ENCODE data around the gene LBR. TPM values are rescaled to one million over a fixed set of nuclear protein-coding genes. Genes with fewer than 3 reads are reported as not detected.

The LBR gene
- total RNA-seq, 1 donor from 2014 or later, result 93.9 TPM

DNA sequence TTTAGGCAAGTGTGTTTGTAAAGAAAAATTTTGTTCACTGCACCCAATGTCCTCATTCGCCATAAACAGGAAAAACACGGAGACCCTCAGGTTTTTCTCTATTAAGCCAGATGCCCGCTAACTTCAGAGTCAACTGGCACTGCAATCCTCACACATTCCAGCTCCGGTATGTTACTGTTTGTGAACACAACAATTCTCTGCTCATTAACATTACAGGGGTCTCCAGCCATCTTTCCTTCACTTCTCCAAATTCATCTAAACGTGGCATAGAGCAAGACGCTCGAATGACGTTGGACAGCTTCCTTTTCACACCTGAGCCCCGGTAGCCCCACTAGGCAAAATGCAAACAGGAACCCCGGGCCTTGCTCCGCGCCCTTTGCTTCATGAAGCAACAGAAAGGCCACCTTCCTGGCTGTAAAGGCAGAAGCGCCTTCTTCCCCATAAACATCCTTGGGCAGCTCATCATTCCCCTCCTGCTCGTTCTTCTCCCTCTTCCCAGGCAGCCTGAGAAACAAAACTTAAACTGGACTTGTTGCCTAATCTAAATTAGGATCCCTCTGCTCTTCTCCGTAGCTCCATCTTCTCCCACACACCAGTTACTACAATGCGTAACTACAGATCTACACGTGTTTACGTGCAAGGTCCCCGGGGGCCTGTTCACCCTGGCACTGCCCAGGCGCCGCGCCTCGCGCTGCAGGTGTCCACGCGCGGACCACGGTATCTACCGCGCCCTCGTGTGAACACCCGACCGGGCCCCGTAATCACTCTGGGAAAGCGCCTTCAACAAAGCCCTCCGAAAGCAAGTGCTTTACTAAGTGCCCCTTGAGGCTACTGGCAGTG lies 1.2 kb downstream of the LBR start:
- Mint-ChIP-seq H3K27ac (ENCODE audit: unreplicated experiment) (peak overlapping the region; percentile 95), H3K4me1 (ENCODE audit: low read depth, unreplicated experiment) (peaks cover 45% of the 10 kb centered on the region), H3K27me3 (ENCODE audit: unreplicated experiment) (peaks cover 2% of the 10 kb centered on the region), H3K4me3 (ENCODE audit: unreplicated experiment) (peak overlapping the region; percentile 99), H3K36me3 (ENCODE audit: unreplicated experiment) (no peaks in the 10 kb centered on the region), H3K9me3 (ENCODE audit: unreplicated experiment) (peaks cover 12% of the 10 kb centered on the region)
- TF ChIP-seq, protein P1, sequence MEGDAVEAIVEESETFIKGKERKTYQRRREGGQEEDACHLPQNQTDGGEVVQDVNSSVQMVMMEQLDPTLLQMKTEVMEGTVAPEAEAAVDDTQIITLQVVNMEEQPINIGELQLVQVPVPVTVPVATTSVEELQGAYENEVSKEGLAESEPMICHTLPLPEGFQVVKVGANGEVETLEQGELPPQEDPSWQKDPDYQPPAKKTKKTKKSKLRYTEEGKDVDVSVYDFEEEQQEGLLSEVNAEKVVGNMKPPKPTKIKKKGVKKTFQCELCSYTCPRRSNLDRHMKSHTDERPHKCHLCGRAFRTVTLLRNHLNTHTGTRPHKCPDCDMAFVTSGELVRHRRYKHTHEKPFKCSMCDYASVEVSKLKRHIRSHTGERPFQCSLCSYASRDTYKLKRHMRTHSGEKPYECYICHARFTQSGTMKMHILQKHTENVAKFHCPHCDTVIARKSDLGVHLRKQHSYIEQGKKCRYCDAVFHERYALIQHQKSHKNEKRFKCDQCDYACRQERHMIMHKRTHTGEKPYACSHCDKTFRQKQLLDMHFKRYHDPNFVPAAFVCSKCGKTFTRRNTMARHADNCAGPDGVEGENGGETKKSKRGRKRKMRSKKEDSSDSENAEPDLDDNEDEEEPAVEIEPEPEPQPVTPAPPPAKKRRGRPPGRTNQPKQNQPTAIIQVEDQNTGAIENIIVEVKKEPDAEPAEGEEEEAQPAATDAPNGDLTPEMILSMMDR (IDR thresholded peaks at IDR 0.05; ENCODE audit: partially characterized antibody, unreplicated experiment), result no peak
- peak; percentile 45 for DNase-seq

DNA sequence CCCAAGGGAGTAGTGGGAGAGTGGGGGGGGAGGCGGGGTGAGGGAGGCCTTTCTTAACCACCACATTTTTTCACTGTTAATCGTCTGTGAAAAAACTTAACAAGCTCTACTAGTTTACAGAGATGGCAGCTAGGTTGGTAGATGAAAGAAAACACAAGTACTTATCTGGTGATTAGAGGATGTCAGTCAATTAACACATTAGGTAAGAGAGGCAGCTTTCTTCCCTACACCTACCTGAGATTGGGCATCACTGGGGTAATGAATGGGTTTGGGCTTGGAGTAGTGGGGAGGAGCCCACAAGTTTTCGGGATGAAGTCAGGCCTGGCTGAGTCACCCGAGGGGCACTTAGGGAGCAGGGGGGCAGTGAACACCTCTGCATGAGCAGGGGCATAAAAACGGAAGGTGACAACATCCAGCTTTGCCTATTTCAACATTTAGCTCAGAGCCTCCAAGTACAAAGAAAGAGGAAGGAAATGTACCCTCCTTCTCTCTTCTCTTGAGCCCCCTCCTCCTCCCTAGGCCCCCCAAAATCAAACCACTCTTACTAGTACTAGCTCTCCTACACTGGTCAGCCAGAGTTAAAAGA lies 2.5 kb downstream of the LBR start:
- peaks cover 2% of the 10 kb centered on the region for H3K27me3 Mint-ChIP-seq (ENCODE audit: unreplicated experiment)
- H3K36me3 Mint-ChIP-seq (ENCODE audit: unreplicated experiment), result no peaks in the 10 kb centered on the region
- no peak for DNase-seq
- peaks cover 12% of the 10 kb centered on the region for H3K9me3 Mint-ChIP-seq (ENCODE audit: unreplicated experiment)
- H3K27ac Mint-ChIP-seq (ENCODE audit: unreplicated experiment), result no peak overlapping the region
- peak overlapping the region; percentile 99 for H3K4me3 Mint-ChIP-seq (ENCODE audit: unreplicated experiment)
- peaks cover 45% of the 10 kb centered on the region for H3K4me1 Mint-ChIP-seq (ENCODE audit: low read depth, unreplicated experiment)
- TF ChIP-seq, protein P1 (IDR thresholded peaks at IDR 0.05; ENCODE audit: partially characterized antibody, unreplicated experiment), result no peak

DNA sequence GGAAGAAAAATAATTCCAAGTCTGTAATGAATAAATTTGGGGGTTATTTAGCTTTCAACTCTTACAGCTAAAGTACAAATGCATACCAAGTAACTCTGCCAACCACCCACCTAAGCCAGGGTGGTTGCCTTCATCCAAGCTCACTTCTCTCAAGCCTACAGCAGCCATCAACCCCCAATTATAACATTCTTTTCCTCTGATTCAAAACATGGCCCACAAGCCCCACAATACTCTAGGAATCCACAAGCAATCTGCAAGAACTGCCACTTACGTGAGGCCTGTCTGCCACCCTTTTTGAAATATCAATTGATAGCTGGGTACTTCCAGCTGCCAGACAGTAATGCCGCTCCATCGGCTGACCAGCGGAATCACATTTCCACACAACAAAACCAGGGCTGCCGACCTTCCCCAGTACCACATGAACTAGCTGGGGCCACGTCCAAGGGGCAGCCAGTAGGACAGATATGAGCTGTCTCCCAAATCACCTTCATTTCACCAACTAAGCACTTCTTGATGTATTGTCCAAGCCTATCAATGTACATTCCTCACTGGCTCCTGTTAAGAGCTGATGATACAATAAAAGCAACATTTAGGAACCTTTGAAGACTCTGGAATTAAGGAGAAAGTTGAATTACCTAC lies 3.2 kb downstream of the LBR start:
- Mint-ChIP-seq H3K27me3 (ENCODE audit: unreplicated experiment) (peaks cover 2% of the 10 kb centered on the region), H3K36me3 (ENCODE audit: unreplicated experiment) (no peaks in the 10 kb centered on the region), H3K4me3 (ENCODE audit: unreplicated experiment) (peak overlapping the region; percentile 73), H3K27ac (ENCODE audit: unreplicated experiment) (no peak overlapping the region), H3K4me1 (ENCODE audit: low read depth, unreplicated experiment) (peaks cover 45% of the 10 kb centered on the region), H3K9me3 (ENCODE audit: unreplicated experiment) (peaks cover 12% of the 10 kb centered on the region)
- DNase-seq, result no peak
- TF ChIP-seq, protein P1 (IDR thresholded peaks at IDR 0.05; ENCODE audit: partially characterized antibody, unreplicated experiment), result no peak

DNA sequence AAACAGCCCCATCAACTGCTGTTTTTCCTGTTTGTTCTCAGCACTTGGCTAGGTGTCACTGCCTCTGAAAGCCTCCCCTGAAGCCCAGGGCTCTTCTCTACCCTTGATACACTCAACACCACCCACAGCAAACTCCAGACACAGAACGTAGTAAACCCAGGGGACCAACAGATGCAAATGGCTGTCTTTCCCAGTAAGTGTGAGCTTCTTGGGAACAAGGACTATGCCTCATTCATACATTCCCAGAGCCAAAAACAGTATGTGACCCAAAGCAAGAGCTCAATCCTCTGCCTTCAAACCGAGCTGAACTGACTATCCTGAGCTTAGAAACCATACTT lies 4.4 kb downstream of the LBR start:
- Mint-ChIP-seq H3K27me3 (ENCODE audit: unreplicated experiment) (peaks cover 7% of the 10 kb centered on the region), H3K4me1 (ENCODE audit: low read depth, unreplicated experiment) (peaks cover 43% of the 10 kb centered on the region), H3K36me3 (ENCODE audit: unreplicated experiment) (no peaks in the 10 kb centered on the region), H3K4me3 (ENCODE audit: unreplicated experiment) (peak overlapping the region; percentile 30), H3K9me3 (ENCODE audit: unreplicated experiment) (peaks cover 9% of the 10 kb centered on the region), H3K27ac (ENCODE audit: unreplicated experiment) (no peak overlapping the region)
- TF ChIP-seq, protein P1 (IDR thresholded peaks at IDR 0.05; ENCODE audit: partially characterized antibody, unreplicated experiment), result no peak
- DNase-seq, result no peak
